GM21528 (cell line): Measurements from ENCODE around the gene RFTN1.

Source experiments
- ATAC-seq: cut with Tn5 transposase; IDR thresholded peaks from one replicate; pipeline ENCODE4 v1.9.1; 2021; ENCODE audit warnings: mild to moderate bottlenecking, moderate library complexity; ENCODE audit not compliant: unreplicated experiment, low FRiP score

The RFTN1 gene

DNA sequence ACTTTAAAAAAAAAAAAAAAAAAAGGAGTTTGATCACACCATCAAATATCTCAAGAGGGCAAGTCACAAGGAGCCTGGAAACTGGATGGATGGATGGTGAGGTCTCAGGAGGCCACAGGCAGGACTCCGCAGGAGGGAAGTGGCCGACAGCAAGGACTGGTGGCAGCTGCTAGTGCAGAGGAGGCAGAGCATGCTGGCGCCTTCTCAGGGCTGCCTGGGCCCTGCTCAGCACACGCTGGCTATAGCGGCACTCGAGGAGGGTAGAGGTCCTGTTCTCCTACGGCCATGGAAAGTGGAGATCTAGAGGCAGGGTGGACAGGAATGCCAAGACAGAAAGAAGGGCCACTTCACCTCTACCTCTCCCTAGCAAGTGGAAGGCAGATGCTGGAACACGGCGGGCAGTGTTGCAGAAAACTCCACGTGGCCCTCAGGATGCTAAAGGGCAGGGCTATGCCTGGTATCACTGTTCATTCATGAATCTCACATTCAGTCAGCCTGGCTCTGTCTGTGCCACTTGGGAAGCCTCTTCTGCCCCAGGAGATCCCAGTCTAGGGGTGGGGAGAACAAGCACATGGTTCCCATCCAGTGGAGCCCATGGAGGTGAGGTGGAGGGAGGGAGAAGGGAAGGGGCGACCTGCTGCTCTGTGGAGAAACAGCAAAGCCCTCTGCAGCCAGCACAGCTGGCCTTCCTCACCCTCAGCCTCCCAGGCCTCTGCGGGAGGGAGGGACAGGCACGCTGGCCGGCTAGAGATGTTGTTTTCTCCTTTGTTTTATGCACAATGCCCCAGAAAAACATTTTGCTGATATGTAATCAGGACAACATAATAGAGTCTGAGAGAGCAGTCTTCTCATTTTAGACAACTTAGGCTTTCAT, 177.5 kb downstream of the RFTN1 start:
- ATAC-seq: no peak

DNA sequence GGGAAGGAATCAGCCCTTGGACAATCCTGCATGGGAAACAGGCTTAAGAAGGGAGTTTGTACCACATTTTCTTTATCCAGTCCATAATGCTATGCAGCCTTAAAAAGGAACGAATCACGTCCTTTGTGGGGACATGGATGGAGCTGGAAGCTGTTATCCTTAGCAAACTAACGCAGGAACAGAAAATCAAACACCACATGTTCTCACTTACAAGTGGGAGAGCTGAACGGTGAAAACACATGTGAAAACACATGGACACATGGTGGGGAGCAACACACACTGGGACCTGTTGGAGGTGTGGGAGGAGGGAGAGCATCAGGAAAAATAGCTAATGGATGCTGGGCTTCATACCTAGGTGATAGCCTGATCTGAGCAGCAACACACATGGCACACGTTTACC, 178.2 kb downstream of the RFTN1 start:
- no peak for ATAC-seq

DNA sequence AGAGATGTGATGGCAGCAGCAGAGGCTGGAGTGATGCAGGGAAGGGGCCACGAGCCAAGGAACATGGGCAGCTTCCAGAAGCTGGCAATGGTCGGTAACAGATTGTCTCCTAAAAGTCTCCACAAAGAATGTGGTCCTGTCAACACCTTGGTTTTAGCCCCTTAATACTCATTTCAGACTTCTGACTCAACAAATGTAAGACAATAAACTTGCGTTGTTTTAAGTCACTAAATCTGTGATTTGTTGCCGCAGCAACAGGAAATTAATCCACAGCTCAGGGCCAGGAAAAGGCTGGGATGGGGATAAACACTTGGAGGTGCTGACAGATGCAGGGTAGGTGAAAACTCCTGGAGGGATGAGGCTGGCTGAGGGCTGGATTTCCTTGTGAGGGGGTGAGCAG, 178.6 kb downstream of the RFTN1 start:
- no peak for ATAC-seq

DNA sequence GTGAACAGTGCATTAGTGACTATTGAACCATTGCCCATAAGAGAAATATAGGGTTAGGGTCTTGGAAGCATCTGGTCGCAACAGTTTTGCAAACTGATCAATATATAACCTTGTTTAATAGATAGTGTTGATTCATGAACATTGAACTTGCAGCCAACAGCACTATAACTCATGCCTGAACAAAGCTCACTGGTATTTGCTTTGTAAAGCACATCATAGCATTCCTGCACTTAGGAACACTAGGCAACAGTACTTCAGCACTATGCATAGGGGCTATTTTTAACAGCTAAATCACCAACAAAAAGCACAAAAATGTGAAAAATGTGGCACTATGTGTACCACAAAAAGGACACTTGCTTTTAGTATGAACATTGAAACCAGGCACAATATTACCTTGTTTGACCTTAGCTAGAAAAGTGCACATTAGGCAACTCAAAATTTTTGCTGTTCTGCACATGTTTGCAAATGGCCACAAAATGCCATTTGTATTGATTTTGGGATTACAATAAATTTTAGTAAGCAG, 180.5 kb downstream of the RFTN1 start:
- no peak for ATAC-seq

DNA sequence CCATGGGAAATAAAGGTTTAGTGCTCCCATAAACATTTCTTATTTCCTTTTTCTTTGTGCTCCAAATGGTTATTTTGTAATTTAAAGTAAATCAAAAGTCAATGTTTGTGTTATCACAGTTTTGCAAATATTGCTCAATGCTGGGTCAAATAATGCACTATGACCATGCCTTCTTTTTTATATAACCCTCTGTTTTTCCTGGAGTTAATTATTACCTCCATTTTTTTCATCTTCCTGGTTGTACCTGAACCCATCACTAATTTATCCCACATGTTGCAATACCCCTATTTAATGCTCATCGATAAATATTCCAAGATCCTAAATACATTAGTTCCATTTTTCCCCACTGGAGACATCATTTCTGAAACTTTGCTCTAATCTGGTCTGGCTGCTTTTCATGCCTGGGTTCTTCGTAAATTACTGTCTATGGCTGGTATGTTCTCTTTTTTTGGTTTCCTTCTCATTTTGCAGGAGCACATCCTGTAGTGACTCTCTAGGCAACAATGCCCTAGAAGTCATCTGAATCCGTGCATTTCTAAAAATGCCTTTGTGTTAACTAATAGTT, 182.1 kb downstream of the RFTN1 start:
- no peak for ATAC-seq

DNA sequence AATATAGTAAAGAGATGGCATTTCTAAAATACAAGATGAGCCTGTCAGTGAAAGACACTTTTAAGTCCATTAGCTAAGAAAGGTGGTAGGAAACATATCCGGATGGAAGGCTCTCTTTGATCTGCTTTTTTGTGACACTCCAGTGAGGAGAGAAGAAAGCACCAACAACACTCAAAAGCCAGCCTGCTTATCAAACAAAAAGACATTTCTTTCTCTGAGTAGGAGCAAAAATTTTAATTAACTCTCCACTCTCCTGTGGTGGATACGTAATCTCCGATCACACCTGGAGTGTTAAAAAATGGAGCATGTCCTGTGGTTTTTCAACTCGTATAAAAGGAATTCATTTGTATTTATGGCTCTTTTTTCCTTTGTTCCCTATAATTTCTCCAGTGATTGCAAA, 183.1 kb downstream of the RFTN1 start:
- ATAC-seq: no peak

DNA sequence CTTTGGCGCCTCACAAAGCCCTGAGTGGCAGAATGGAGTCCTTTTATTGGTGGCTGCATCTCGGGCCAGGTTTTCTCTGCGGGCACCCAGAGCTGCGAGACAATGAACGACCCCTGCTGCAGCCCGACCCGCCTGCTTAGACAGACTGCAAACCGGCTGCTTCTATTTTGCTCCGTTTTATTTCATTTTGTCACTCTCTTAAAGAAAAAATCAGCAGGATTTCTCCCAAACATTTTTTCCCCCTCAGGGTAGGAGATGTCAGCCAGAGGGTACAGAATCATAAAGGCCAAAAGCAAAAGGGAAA, 183.7 kb downstream of the RFTN1 start:
- no peak for ATAC-seq

DNA sequence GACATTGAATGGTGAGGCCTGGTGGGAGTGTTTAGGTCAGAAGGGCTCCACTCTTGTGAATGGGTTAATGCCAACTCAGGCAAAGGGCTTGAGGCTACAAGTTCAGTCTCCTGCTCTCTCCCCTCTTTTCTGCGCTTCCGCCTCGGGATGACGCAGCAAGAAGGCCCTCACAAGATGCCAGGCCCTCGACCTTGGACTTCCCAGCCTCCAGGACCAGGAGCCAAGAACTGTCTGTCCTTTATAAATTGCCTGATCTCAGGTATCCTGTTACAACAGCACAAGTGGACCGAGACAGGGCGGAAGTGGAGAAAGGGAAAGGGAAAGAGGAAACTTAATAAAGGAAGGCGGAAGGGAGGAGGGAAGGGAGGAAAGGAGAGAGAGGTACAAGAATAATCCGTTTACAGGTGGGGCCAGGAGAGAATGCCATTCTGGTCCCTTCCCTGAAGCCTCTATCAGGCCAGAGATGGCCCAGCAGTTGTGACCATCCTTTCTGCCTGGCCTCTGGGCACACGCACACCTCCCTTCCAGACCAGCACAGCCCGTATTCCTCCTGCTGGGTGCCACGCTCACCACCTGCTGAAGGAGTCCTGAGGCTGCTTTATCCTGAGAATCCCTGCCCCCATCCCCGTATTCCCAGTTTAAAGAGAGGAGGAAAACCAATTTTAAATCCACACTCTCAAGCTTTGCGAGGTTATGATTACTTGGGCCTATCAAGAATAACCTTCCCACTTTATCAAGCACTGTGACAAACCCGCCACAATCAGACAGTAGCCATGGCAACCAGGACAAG, 184.3 kb downstream of the RFTN1 start:
- no peak for ATAC-seq

DNA sequence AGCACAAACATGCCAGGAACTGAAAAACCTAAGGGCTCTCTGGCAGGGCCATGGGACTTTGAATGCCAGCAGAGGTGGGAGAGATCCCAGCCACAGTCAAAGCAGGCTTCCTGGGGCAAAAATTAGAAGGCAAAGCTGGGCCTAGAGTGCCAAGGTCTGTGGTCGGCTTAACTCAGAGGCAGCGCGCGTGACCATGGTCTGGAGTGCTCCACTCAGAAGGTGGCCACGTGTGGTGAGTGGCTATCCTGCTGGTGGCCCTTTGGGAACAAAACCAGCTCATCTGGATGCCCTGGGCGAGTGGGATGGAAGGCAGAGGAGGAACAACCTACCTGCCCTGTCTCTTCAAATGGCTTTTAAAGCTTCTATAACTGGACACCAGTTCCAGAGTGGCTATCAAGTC, 185.4 kb downstream of the RFTN1 start:
- ATAC-seq: no peak

DNA sequence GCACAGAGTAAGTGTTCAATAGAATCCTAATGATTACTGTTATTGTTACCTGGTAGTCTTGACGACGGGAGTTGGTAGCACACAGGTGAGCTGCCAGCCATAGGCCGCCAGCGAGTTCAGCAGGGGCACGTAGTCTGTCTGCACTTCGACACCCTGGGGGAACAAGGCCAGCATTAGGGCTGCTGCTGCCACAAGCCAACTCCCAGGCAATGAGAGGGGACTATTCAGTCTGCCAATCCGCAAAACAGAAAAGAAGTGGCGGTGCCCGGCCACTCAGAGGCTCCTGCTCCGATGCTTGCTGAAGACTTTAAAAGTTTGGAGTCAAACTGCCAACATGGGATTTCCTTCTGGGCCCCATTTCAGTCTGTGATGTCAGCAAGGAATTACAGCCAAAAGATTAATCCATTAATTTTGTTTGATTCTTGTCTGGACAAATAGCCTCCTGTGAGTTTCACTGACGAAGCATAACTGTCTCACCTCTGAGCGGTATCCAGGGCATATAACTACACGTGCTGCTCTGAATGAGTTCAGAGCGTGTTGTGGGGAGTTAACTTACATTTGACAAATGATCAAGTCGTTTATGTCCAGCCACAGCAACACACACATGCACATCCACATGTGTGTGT, 186.7 kb downstream of the RFTN1 start:
- ATAC-seq: no peak

DNA sequence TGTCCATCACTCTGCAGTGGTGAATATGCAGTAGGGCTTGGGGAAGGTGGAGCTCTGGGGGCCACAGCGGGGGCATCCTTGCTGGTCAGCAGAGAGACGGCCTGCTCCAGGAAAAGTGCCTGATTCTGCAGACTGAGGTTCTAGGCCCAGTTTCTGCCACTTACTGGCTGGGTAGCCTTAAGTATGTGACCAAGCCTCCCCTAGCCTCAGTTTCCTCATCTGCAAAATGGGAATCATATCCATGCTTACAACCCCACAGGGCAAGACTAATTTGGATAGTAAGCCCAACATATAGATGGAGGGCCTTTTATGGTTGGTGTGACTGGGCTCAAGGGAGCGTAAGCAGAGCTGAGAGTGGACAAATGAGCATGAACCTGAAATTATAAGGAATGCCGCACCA, 187.6 kb downstream of the RFTN1 start:
- no peak for ATAC-seq

DNA sequence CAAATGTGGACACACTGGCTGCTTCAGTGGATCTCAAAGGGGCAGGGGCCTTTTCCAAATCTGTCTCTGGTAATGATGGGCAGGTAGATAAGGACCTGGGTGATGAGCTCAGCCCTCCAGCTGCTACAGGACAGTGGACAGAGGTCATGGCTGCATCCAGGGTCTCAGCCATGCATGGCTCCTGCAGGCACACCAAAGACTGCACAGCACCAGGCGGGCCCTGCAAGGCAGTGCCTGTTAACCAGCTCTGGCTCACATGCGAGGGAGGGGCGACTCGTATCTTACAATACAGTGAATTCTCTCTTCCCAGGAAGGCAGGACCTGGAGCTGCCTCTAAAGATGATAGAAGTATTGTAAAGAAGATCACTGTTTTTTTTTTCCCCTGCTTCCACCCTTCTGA, 189.8 kb downstream of the RFTN1 start:
- no peak for ATAC-seq

DNA sequence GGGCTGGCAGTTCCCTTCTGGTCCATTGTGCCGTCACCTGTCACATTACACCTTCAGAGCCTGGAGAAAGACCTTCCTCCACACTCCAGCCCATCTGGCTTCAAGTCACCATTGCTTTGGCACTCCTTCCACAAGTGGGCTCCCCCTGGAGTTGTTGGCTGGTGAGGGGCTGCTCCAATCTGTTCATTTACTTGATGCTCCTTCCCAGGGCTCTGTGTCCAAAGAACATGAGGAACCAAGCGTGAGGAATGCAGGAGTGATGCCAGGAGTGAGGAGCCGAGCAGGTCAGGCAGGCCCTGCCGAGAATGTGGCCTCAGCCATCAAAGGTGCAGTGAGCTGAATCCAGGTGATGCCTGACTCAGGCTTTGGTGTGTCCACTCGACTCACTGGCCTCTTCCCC, 191.3 kb downstream of the RFTN1 start:
- no peak for ATAC-seq

DNA sequence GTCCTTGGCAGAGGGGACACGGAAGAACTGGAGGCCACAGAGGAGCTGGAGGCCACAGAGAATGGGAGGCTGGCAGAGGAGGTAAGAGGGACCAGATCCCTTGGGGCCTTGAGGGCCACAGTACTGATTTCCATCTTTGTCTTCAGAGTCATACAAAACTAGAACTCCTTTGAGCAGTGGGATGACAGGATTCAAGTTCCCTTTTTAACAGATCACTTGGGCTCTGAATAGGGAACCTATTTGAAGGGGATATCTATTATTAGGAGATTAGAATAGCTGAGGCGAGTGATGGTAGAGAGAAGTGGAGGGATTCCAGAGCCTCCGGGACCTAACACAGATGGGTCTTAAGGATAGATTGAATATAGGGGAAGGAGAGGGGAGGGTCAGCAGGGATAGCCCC, 192.8 kb downstream of the RFTN1 start:
- no peak for ATAC-seq

DNA sequence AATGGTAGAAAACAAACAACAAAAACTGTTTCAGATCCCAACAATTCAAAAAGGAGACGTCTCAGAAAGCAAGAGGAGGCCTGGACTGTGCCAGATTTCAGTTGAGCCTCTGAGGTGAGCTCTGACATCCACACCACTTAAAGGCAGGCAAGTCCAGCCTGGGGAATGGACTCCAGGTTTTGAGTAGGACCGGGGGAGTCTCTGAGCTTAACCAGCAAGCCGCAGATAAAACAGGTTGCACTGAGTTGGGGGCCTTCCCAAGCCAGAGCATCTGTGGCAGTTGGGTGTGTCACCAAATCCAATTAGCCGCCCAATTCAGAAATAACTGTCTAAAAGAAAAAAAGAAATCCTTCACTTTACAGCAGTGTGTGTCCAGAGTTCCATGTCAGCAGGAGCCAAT, 193.8 kb downstream of the RFTN1 start:
- no peak for ATAC-seq

DNA sequence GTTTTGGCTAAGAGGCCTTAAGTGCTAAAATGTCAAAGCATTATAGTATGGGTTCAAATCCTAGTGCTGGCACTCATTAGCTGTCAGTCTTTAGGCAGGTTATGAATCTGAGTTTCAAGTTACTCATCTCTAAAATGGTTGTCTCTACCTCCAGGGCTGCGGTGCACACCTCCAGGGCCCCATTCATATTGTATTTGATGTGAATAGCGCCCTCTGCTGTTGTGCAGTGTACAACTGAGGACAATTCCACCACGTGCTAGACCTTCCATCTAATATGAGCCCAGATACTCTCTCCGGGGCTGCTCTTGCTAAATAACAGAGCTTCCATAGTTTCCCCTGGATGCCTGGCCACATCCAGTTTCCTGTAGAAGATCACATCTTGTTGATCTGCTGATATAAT, 194.2 kb downstream of the RFTN1 start:
- no peak for ATAC-seq

DNA sequence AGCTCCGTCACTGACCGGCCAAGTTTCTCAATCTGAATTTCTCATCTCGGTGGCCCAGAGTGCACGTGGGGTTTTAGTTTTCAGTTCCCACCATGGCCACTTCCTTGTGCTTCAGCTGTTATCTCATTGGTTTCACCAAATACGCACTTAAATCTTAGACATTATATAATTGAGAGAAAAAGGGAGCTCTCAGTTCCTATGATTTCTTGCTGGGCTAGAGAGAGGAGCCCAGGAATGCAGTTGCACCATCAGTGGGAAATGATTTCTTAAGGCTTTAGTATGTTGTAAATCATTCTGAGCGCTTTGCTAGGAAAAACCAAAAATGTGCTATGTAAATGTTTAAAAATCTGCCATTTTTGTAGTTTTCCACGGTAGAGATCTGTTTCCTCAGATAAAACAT, 195.3 kb downstream of the RFTN1 start:
- no peak for ATAC-seq

DNA sequence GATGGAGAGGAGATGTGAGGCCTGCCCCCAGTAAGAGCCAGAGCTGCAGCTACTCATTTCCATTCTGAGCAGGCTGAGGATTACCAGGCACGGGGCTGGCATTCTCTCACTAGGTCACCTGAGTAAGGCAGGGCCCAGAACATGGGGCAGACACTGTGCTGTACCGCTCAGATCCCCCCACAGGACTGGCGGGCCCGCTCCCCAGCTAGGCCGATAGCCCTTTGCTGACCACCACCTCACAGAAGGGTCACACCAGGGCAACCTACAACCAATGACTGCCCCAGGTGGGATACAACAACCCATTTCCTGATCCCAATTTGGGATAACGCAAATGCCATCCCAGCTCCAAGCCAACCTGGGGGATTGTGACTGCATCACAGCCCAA, 195.9 kb downstream of the RFTN1 start:
- ATAC-seq: no peak

DNA sequence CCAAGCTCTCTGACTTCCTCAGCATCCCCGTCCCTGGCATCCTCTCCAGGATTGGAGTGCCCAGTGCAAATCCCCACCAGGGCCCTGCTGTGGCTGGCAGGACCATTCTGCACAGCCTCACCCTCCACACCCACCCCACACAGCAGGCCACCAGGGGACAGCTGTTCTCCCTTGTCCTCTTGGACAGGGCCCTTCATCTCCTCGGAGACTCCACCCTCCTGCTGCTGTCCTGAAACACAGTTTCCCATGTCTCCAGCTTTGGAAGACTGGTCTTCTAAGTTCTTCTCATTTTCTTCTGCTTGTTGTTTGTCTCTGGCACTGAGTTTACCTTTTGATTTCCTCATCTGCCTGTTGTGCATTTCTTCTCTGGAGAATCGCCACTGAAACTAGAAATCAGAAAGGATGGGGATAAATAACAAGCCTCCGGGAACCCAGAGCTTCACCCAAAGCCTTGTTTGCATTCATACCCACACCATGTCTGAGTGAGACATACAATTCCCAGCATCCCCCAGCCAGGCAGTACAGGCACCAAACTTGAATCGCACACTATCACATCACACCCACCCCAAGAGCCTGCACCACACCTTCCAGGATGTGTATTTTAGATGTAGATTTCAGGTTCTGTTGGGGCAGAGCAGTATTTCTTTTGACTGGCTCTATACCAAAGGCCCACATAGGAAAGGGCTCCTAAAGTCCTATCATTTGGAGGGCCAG, 196.5 kb downstream of the RFTN1 start:
- no peak for ATAC-seq

DNA sequence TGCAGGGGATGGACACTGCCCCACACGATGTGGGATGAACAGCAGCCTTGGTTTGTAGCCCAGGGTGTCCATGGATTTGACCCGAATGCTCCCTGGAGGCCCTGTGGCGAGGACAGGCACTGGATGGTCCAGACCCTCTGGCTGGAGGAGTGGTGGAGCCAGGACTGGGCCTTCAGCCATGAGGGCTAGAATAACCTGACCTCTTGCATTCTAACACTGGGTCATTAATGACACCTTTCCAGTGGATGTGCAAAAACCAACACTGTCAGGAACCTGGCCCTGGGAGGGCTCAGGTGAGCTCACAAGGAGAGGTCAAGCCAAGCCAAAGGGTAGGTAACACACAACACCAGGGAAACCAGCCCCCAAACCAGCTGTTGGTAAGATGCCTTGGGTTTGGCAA, 197.1 kb downstream of the RFTN1 start:
- ATAC-seq: no peak

DNA sequence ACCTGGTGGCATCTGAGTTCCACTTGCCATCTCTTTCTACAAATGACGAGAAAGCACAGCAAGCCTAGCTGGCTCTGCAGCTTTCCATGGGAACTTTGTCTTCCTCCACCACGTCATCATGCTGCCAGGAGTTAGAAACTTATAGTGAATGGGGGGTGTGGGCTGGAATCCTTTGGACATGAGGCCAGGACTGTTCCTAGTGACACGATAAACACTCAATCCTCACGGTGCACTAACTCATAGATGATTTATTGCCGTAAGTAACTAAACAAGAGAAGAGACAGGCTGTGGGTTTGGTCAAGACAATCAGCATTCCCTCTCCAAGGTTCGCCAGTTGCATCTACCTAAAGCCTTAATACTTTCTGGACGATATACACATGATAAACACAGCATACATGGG, 197.9 kb downstream of the RFTN1 start:
- no peak for ATAC-seq
